IPS DF 4.7 (cell line): ENCODE data around the gene AGAP3.
"Not testable (repeated sequence)": the region's sequence is repeated elsewhere in the genome, so short reads cannot be mapped to it uniquely, and the experiment has no call there.

ENCODE experiments used
- DNase-seq: peaks from one replicate; pipeline ENCODE4 v3.0.0-alpha.2; 2013; ENCODE audit warnings: low spot score; ENCODE audit errors: extremely low read depth

AGAP3 gene

GRCh38 chr7:151085691-151086620 lies at the start of gene AGAP3:
TSS of gene AGAP3 (plus strand) at chr7:151086475. CDS start at chr7:151086742, 267 bp downstream.
- DNase-seq, result no peak

GRCh38 chr7:151038951-151039849 lies 47.1 kb upstream of the AGAP3 start:
- no peak for DNase-seq

GRCh38 chr7:151039850-151040548 lies 46.3 kb upstream of the AGAP3 start:
- DNase-seq, result no peak

GRCh38 chr7:151040616-151041375 lies 45.5 kb upstream of the AGAP3 start:
- DNase-seq, result no peak

GRCh38 chr7:151043449-151043848 lies 42.8 kb upstream of the AGAP3 start:
- DNase-seq, result not testable (repeated sequence)

GRCh38 chr7:151043959-151044358 lies 42.3 kb upstream of the AGAP3 start:
- no peak for DNase-seq

GRCh38 chr7:151045262-151045661 lies 41.0 kb upstream of the AGAP3 start:
- DNase-seq, result no peak

GRCh38 chr7:151045967-151046366 lies 40.3 kb upstream of the AGAP3 start:
- DNase-seq, result no peak

- DNase-seq, result no peak
These were observed 39.4 kb upstream of the AGAP3 start for GRCh38 chr7:151046603-151047573.

GRCh38 chr7:151047976-151048815 lies 38.1 kb upstream of the AGAP3 start, which contains the start of gene ASIC3:
TSS of gene ASIC3 (plus strand) at chr7:151048531. CDS start at chr7:151048886, 355 bp downstream.
- DNase-seq, result no peak

- no peak for DNase-seq
These were observed 37.3 kb upstream of the AGAP3 start for GRCh38 chr7:151048911-151049463.

GRCh38 chr7:151051108-151051507 lies 35.2 kb upstream of the AGAP3 start:
- DNase-seq, result no peak

- no peak for DNase-seq
These were observed 33.2 kb upstream of the AGAP3 start for GRCh38 chr7:151053096-151053495.

- no peak for DNase-seq
These were observed 32.5 kb upstream of the AGAP3 start for GRCh38 chr7:151053751-151054150.

- no peak for DNase-seq
These were observed 30.0 kb upstream of the AGAP3 start for GRCh38 chr7:151056283-151056665.

- DNase-seq, result no peak
These were observed 29.4 kb upstream of the AGAP3 start for GRCh38 chr7:151056666-151057505.

- DNase-seq, result no peak
These were observed 28.7 kb upstream of the AGAP3 start, which contains the start of gene CDK5 for GRCh38 chr7:151057506-151057988. TSS of gene CDK5 (minus strand) at chr7:151057897. CDS start at chr7:151057848, 49 bp downstream.
